ENCODE measurements around the gene RAD50. TPM values are rescaled to one million over a fixed set of nuclear protein-coding genes. Genes with fewer than 3 reads are reported as not detected.
"Not testable (repeated sequence)": the region's sequence is repeated elsewhere in the genome, so short reads cannot be mapped to it uniquely, and the experiment has no call there.

The RAD50 gene
- 20.7 TPM for polyA plus RNA-seq (2013, experiment 1 of 2)
- polyA plus RNA-seq (2013, experiment 2 of 2): 19.7 TPM

DNA sequence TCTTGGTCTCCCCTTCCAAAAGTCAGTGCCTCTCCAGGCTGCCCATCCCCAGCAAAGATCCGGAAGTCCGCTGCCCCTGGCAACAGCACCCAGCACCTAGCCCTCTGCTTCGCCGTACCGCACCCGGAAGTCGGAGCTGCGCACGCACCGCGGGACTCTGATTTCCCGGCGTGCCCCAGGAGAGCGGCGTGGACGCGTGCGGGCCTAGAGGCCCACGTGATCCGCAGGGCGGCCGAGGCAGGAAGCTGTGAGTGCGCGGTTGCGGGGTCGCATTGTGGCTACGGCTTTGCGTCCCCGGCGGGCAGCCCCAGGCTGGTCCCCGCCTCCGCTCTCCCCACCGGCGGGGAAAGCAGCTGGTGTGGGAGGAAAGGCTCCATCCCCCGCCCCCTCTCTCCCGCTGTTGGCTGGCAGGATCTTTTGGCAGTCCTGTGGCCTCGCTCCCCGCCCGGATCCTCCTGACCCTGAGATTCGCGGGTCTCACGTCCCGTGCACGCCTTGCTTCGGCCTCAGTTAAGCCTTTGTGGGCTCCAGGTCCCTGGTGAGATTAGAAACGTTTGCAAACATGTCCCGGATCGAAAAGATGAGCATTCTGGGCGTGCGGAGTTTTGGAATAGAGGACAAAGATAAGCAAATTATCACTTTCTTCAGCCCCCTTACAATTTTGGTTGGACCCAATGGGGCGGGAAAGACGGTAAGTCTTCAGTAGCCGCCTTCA is at the start of gene RAD50:
Gene RAD50, plus strand, starts transcription at position 215 of the 715 bp plus-strand sequence. Its CDS starts 348 bp downstream, at position 563.
- peak within 1 kb of the TSS; percentile 65 for H2BK120ac ChIP-seq (ENCODE audit: low read depth, low read length)
- H3K27me3 ChIP-seq (ENCODE audit: control insufficient read depth in 1 of 2, insufficient read depth in 1 of 2, low read length in 2 of 2): no peaks in the 10 kb centered on the region
- H3K4ac ChIP-seq (ENCODE audit: low read depth in 1 of 2, low read length in 2 of 2): peak within 1 kb of the TSS; percentile 52 to 97
- H2BK5ac ChIP-seq (ENCODE audit: low read depth, low read length, poor library complexity, severe bottlenecking): peak within 1 kb of the TSS; percentile 48
- peak within 1 kb of the TSS; percentile 96 for H4K91ac ChIP-seq (ENCODE audit: low read length)
- 3% methylated on average over 50 of the region's 53 CpGs for WGBS
- H3K23ac ChIP-seq (ENCODE audit: low read length in 2 of 2): peak within 1 kb of the TSS in 1 of 2 experiments; percentile 99
- peaks cover 2 to 27% of the 10 kb centered on the region in 2 experiments for H3K36me3 ChIP-seq (ENCODE audit: control insufficient read depth in 1 of 2, insufficient read depth in 2 of 2, low read depth in 1 of 2, low read length in 2 of 2)
- H2AFZ ChIP-seq (ENCODE audit: low read depth, low read length): peak within 1 kb of the TSS; percentile 100
- no peaks in the 10 kb centered on the region for H3K9me3 ChIP-seq (ENCODE audit: control insufficient read depth, low read length)
- peak within 1 kb of the TSS in 1 of 2 experiments; percentile 91 for H3K14ac ChIP-seq (ENCODE audit: low read length in 2 of 2)
- peak; percentile 86 for DNase-seq
- H3K4me3 ChIP-seq (ENCODE audit: insufficient read depth in 1 of 2, low read depth in 1 of 2, low read length in 2 of 2): peak within 1 kb of the TSS; percentile 67 to 99
- H3K18ac ChIP-seq (ENCODE audit: low read depth in 1 of 2, low read length in 2 of 2): peak within 1 kb of the TSS; percentile 60 to 99
- H2BK12ac ChIP-seq (ENCODE audit: low read length in 2 of 2): peak within 1 kb of the TSS in 1 of 2 experiments; percentile 52
- H4K8ac ChIP-seq (ENCODE audit: low read length): peak within 1 kb of the TSS; percentile 98
- H2AK5ac ChIP-seq (ENCODE audit: low read length, severe bottlenecking): peak within 1 kb of the TSS; percentile 16
- H2BK15ac ChIP-seq (ENCODE audit: low read depth, poor library complexity, severe bottlenecking): peak within 1 kb of the TSS; percentile 78
- H3K9ac ChIP-seq (ENCODE audit: low read length): peak within 1 kb of the TSS; percentile 95
- H3K79me1 ChIP-seq (replicated peaks; ENCODE audit: low read length, poor library complexity, severe bottlenecking): peaks cover 13% of the 10 kb centered on the region
- peak within 1 kb of the TSS; percentile 77 for H3K4me2 ChIP-seq (ENCODE audit: low read length, poor library complexity, severe bottlenecking)
- H3K27ac ChIP-seq (ENCODE audit: low read length, poor library complexity, severe bottlenecking): peak within 1 kb of the TSS; percentile 76
- H3K4me1 ChIP-seq (ENCODE audit: control insufficient read depth, insufficient read depth, low read depth, low read length): peaks cover 7% of the 10 kb centered on the region

DNA sequence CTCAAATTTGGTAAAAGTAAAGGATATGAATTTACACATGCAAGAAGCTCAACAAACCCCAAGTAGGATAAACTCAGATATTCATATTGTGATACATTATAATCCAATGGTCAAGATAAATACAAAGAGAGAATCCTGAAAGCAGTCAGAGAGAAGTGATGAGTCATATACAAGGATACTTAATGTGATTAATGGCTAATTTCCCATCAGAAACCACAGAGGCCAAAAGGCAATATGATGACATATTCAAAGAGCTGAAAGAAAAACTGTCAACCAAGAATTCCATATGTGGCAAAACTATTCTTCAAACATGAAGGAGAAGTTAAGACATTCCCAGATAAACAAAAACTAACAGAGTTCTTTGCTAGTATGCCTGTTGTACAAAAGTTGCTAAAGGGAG is 46.7 kb upstream of the RAD50 start:
- H2BK12ac ChIP-seq (ENCODE audit: low read length in 2 of 2): no peak overlapping the region
- peak overlapping the region; percentile 82 for H3K27ac ChIP-seq (ENCODE audit: low read length, poor library complexity, severe bottlenecking)
- H3K9me3 ChIP-seq (ENCODE audit: control insufficient read depth, low read length): peaks cover 15% of the 10 kb centered on the region
- no peak overlapping the region for H3K4me2 ChIP-seq (ENCODE audit: low read length, poor library complexity, severe bottlenecking)
- H3K9ac ChIP-seq (ENCODE audit: low read length): no peak overlapping the region
- no peak overlapping the region for H4K91ac ChIP-seq (ENCODE audit: low read length)
- no peak overlapping the region for H4K8ac ChIP-seq (ENCODE audit: low read length)
- H2AK5ac ChIP-seq (ENCODE audit: low read length, severe bottlenecking): no peak overlapping the region
- H2BK15ac ChIP-seq (ENCODE audit: low read depth, poor library complexity, severe bottlenecking): no peak overlapping the region
- H3K4me3 ChIP-seq (ENCODE audit: insufficient read depth in 1 of 2, low read depth in 1 of 2, low read length in 2 of 2): no peak overlapping the region
- no peaks in the 10 kb centered on the region for H3K79me1 ChIP-seq (replicated peaks; ENCODE audit: low read length, poor library complexity, severe bottlenecking)
- no peak overlapping the region for H3K18ac ChIP-seq (ENCODE audit: low read depth in 1 of 2, low read length in 2 of 2)
- DNase-seq: peak; percentile 97
- H3K14ac ChIP-seq (ENCODE audit: low read length in 2 of 2): no peak overlapping the region
- H2AFZ ChIP-seq (ENCODE audit: low read depth, low read length): no peak overlapping the region
- peaks cover 2% of the 10 kb centered on the region for H3K4me1 ChIP-seq (ENCODE audit: control insufficient read depth, insufficient read depth, low read depth, low read length)
- no peaks in the 10 kb centered on the region for H3K36me3 ChIP-seq (ENCODE audit: control insufficient read depth in 1 of 2, insufficient read depth in 2 of 2, low read depth in 1 of 2, low read length in 2 of 2)
- H3K23ac ChIP-seq (ENCODE audit: low read length in 2 of 2): no peak overlapping the region
- no peak overlapping the region for H2BK120ac ChIP-seq (ENCODE audit: low read depth, low read length)
- no peak overlapping the region for H3K4ac ChIP-seq (ENCODE audit: low read depth in 1 of 2, low read length in 2 of 2)
- H2BK5ac ChIP-seq (ENCODE audit: low read depth, low read length, poor library complexity, severe bottlenecking): no peak overlapping the region
- H3K27me3 ChIP-seq (ENCODE audit: control insufficient read depth in 1 of 2, insufficient read depth in 1 of 2, low read length in 2 of 2): no peaks in the 10 kb centered on the region

DNA sequence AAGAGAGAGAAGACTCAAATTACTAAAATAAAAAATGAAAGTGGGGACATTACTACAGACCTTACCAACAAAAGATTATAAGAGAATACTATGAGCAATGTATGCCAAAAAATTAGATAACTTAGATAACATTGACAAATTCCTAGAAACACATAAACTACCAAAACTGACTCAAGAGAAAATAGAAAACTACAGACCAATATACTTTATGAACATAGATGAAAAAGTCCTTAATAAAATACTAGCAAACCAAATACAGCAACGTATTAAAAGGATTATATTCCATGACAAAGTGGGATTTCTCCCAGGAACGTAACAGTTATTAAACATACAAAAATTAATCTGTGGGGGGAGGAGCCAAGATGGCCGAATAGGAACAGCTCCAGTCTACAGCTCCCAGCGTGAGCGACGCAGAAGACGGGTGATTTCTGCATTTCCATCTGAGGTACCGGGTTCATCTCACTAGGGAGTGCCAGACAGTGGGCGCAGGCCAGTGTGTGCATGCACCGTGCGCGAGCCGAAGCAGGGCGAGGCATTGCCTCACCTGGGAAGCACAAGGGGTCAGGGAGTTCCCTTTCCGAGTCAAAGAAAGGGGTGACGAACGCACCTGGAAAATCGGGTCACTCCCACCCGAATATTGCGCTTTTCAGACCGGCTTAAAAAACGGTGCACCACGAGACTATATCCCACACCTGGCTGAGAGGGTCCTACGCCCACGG is 43.0 kb upstream of the RAD50 start:
- not testable (repeated sequence) for DNase-seq; H4K91ac ChIP-seq (ENCODE audit: low read length); H3K18ac ChIP-seq (ENCODE audit: low read depth in 1 of 2, low read length in 2 of 2); H3K4me3 ChIP-seq (ENCODE audit: insufficient read depth in 1 of 2, low read depth in 1 of 2, low read length in 2 of 2); H2BK15ac ChIP-seq (ENCODE audit: low read depth, poor library complexity, severe bottlenecking); H2BK12ac ChIP-seq (ENCODE audit: low read length in 2 of 2); H2BK5ac ChIP-seq (ENCODE audit: low read depth, low read length, poor library complexity, severe bottlenecking); H4K8ac ChIP-seq (ENCODE audit: low read length); H3K27me3 ChIP-seq (ENCODE audit: control insufficient read depth in 1 of 2, insufficient read depth in 1 of 2, low read length in 2 of 2); H3K4me2 ChIP-seq (ENCODE audit: low read length, poor library complexity, severe bottlenecking); H3K4ac ChIP-seq (ENCODE audit: low read depth in 1 of 2, low read length in 2 of 2); H2BK120ac ChIP-seq (ENCODE audit: low read depth, low read length); H3K4me1 ChIP-seq (ENCODE audit: control insufficient read depth, insufficient read depth, low read depth, low read length); H3K14ac ChIP-seq (ENCODE audit: low read length in 2 of 2); H2AFZ ChIP-seq (ENCODE audit: low read depth, low read length); H3K9ac ChIP-seq (ENCODE audit: low read length); H3K36me3 ChIP-seq (ENCODE audit: control insufficient read depth in 1 of 2, insufficient read depth in 2 of 2, low read depth in 1 of 2, low read length in 2 of 2); H3K23ac ChIP-seq (ENCODE audit: low read length in 2 of 2); H3K27ac ChIP-seq (ENCODE audit: low read length, poor library complexity, severe bottlenecking); H3K79me1 ChIP-seq (replicated peaks; ENCODE audit: low read length, poor library complexity, severe bottlenecking); H2AK5ac ChIP-seq (ENCODE audit: low read length, severe bottlenecking)
- H3K9me3 ChIP-seq (ENCODE audit: control insufficient read depth, low read length): peaks cover 15% of the 10 kb centered on the region
- WGBS: 93% methylated on average over 3 of the region's 25 CpGs

DNA sequence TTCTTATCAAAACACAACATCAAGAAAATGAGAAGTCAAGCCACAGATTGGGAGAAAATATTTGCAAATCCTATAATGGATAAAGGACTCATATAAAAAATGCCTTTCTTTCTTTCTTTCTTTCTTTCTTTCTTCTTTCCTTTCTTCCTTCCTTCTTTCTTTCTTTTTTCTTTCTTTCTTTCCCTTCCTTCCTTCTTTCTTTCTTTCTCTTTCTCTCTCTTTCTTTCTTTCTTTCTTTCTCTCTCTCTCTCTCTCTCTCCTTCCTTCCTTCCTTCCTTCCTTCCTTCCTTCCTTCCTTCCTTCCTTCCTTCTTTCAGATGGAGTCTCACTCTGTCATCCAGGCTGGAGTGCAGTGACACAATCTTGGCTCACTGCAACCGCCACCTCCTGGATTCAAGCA is 34.7 kb upstream of the RAD50 start:
- H3K79me1 ChIP-seq (replicated peaks; ENCODE audit: low read length, poor library complexity, severe bottlenecking); H2BK12ac ChIP-seq (ENCODE audit: low read length in 2 of 2); H3K4me2 ChIP-seq (ENCODE audit: low read length, poor library complexity, severe bottlenecking); H3K36me3 ChIP-seq (ENCODE audit: control insufficient read depth in 1 of 2, insufficient read depth in 2 of 2, low read depth in 1 of 2, low read length in 2 of 2); H2AFZ ChIP-seq (ENCODE audit: low read depth, low read length); H3K4ac ChIP-seq (ENCODE audit: low read depth in 1 of 2, low read length in 2 of 2); H2BK15ac ChIP-seq (ENCODE audit: low read depth, poor library complexity, severe bottlenecking); H3K14ac ChIP-seq (ENCODE audit: low read length in 2 of 2); H3K4me3 ChIP-seq (ENCODE audit: insufficient read depth in 1 of 2, low read depth in 1 of 2, low read length in 2 of 2); H4K8ac ChIP-seq (ENCODE audit: low read length); H4K91ac ChIP-seq (ENCODE audit: low read length); H2BK120ac ChIP-seq (ENCODE audit: low read depth, low read length); H3K9me3 ChIP-seq (ENCODE audit: control insufficient read depth, low read length); H3K4me1 ChIP-seq (ENCODE audit: control insufficient read depth, insufficient read depth, low read depth, low read length); H3K9ac ChIP-seq (ENCODE audit: low read length); DNase-seq; H3K18ac ChIP-seq (ENCODE audit: low read depth in 1 of 2, low read length in 2 of 2); H2AK5ac ChIP-seq (ENCODE audit: low read length, severe bottlenecking); H2BK5ac ChIP-seq (ENCODE audit: low read depth, low read length, poor library complexity, severe bottlenecking); H3K27me3 ChIP-seq (ENCODE audit: control insufficient read depth in 1 of 2, insufficient read depth in 1 of 2, low read length in 2 of 2); H3K23ac ChIP-seq (ENCODE audit: low read length in 2 of 2); H3K27ac ChIP-seq (ENCODE audit: low read length, poor library complexity, severe bottlenecking): not testable (repeated sequence)
- WGBS: 100% methylated on average over 1 of the region's 1 CpG
